Stimulated activated CD8-positive, alpha-beta memory T cell treated with anti-CD3 and anti-CD28 coated beads, Interleukin-15, amount 100 ng/mL, for 4 hours (primary cell): ENCODE results near the gene PPFIA3.
A peak's percentile ranks its signal among the peaks of the same experiment; 100 is the strongest.
"Not testable (repeated sequence)": the region's sequence is repeated elsewhere in the genome, so short reads cannot be mapped to it uniquely, and the experiment has no call there.

Experiments
- DNase-seq, 2 donors: peaks; one replicate each; pipeline ENCODE4 v3.0.0-alpha.2; 2020; ENCODE audit warnings: low read depth in 2 of 2

The PPFIA3 gene

GRCh38 chr19:49119411-49120324, at the start of gene PPFIA3:
Gene PPFIA3, plus strand, starts transcription at chr19:49119544. Its CDS starts 8,330 bp downstream, at chr19:49127874.
- no peak for DNase-seq

- DNase-seq: no peak
These were observed 48.9 kb upstream of the PPFIA3 start for GRCh38 chr19:49070416-49070815.

- no peak for DNase-seq
These were observed 47.3 kb upstream of the PPFIA3 start for GRCh38 chr19:49071860-49072547.

- no peak for DNase-seq
These were observed 45.6 kb upstream of the PPFIA3 start for GRCh38 chr19:49073514-49074378.

- DNase-seq: not testable (repeated sequence)
These were observed 44.5 kb upstream of the PPFIA3 start for GRCh38 chr19:49074869-49075268.

GRCh38 chr19:49080392-49080791, 39.0 kb upstream of the PPFIA3 start:
- DNase-seq: no peak

GRCh38 chr19:49081273-49081672, 38.1 kb upstream of the PPFIA3 start:
- no peak for DNase-seq

- DNase-seq: no peak
These were observed 34.9 kb upstream of the PPFIA3 start for GRCh38 chr19:49084206-49085019.

- DNase-seq: peak; percentile 97 to 99
These were observed 34.1 kb upstream of the PPFIA3 start, which contains the start of gene SNRNP70 for GRCh38 chr19:49085020-49085867. Gene SNRNP70, plus strand, starts transcription at chr19:49085451. Its CDS starts 964 bp downstream, at chr19:49086415.

GRCh38 chr19:49085868-49086232, 33.5 kb upstream of the PPFIA3 start:
- DNase-seq: no peak

GRCh38 chr19:49086296-49086695, 33.0 kb upstream of the PPFIA3 start:
- no peak for DNase-seq

- DNase-seq: no peak
These were observed 27.8 kb upstream of the PPFIA3 start for GRCh38 chr19:49091391-49092038.

GRCh38 chr19:49092686-49093085, 26.7 kb upstream of the PPFIA3 start:
- no peak for DNase-seq

GRCh38 chr19:49094505-49095482, 24.6 kb upstream of the PPFIA3 start:
- no peak for DNase-seq

- peak; percentile 38 to 55 for DNase-seq
These were observed 21.7 kb upstream of the PPFIA3 start for GRCh38 chr19:49097453-49098288.

- DNase-seq: no peak
These were observed 20.5 kb upstream of the PPFIA3 start for GRCh38 chr19:49098795-49099194.

- no peak for DNase-seq
These were observed 18.2 kb upstream of the PPFIA3 start for GRCh38 chr19:49101160-49101559.
